Measurements from ENCODE around the gene ARHGEF37.

The ARHGEF37 gene

DNA sequence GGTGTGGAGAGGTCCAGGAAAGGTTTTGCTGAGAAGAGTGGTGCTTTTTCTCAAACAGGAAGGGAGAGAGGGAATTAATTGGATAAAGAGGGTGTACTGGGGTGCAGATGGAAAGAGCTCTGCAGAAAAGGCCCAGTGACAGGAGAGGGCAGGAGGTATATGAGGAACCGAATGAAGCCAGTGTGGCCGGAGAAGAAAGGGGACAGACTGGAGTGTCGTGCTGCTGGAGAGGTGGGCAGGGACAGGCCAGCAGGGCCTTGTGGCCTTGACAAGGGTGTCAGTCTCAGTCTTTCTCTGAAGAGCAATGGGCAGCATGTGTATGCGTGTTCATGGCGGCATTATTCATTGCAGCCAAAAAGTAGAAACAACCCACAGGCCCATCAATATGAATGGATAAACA, 48.1 kb downstream of the ARHGEF37 start:
- no peak for DNase-seq (ENCODE audit: low read depth)

DNA sequence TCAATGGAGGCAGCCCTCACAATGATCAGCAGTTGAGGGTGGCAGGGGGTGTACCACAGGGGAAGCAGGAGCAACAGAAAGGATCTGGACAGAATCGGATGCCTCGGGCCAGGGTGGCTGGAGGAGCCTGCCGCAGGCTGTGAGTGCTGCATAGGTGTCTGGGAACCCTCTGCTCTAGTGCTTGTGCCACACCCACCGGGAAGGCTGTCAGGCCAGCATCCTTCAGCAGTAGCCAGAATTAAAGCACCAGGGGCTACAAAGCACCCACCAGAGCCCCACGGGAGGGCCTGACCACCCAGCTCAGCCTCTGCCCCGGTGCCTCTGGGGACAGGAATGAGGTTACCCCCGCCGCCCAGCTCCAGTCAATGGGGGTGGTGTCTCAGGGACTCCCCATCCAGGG, 49.0 kb downstream of the ARHGEF37 start:
- DNase-seq (ENCODE audit: low read depth) = no peak

DNA sequence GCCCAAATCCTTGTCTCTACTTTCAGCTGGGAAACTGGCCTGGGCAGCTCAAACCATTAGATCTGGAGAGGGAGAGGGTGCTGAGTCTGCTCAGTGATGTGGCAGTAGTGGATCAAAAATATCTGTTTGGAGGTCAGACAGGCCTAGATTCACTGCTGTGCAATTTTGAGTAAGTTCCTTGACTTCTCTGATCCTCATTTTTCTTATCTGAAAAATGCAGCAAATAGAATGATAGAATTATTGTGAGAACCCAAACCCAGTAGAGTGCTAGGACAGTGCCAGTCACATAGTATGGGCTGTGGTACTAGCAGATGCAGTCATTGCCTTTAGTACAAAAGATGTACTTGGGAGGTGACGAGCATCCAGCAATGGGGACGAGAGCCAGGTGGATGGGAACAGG, 50.2 kb downstream of the ARHGEF37 start:
- DNase-seq (ENCODE audit: low read depth) = no peak

DNA sequence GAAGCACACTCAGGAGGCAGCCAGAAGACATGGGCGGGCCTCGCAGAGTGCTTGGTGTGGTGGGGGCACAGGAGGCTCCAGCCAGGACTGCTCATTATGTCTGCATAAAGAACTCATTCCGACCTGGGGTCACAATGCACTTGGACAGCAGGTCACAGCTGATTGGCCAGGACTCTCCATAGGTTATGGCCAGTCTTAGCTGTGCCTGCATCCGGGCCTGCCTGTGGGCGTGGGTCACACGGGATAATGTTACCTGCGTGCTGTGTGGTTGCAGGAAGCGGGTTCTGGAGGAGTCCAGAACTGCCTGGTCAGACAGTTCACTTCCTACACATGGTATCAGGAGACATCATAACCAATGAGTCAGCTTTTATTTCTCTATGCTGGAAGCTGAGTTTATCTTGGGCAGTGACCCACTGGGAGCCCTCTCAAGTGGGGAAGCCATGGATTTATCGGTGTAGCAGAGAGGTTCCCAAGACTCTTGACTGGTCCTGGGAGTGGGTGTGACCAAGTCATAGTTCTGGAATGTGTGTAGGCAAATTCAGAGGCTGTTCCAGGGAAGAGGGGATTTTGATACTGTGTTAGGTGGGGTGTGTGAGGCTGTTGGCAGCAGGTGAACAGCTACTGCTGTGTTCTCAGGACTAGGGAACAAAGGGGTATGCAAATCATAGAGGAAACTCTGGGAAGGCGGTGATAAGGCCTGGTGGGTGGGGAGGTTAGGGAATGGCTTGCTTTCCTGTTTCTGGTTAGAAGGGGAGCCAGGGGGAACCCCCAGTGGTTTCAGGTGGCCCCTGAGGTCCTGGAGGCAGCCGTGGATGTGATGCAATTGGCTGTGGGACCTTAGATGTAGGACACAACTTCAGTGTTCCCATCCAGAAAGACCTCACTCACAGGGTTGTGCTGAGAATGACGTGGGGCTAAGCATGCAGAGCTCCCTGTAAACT, 51.3 kb downstream of the ARHGEF37 start:
- no peak for DNase-seq (ENCODE audit: low read depth)

DNA sequence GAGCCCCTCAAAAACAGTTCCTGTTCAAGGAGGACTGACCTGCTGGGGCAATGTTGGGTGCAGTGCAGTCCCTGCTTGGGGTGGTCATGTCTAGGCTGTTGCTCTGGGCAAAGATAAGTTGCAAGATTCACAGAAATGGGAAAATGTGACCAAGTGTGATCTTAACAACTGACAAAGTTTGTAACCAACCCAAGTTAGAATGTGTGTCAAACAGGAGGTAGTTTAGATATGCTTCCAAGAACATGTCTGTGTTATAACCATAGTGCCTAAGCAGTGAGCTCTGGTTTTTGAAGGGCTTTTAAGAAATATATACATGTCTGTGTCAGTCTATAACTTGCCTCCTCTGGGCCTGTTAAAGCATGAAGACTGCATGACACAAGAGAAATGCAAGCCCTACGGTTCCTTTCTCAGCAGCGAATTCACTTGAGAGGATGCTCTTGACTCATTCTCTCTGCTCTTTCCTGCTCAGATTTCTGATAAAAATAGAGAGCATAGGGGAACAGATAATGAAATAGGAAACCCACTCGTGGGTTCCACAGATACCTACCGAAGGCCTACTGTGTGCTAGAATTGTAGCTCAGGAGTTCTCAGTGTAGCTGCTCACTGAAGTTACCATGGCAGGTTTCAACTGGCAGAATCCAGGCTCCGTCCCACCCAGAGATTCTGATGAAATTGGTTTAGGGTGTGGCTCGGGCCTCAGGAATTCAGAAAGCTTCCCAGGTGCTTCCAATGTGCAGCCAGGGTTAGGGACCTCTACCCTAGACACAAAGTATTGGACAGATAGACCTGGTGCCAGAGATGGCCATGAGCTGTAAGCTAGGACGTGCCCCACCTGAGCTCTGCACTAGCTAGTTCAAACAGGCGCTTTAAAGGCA, 52.4 kb downstream of the ARHGEF37 start:
- DNase-seq (ENCODE audit: low read depth) = no peak

DNA sequence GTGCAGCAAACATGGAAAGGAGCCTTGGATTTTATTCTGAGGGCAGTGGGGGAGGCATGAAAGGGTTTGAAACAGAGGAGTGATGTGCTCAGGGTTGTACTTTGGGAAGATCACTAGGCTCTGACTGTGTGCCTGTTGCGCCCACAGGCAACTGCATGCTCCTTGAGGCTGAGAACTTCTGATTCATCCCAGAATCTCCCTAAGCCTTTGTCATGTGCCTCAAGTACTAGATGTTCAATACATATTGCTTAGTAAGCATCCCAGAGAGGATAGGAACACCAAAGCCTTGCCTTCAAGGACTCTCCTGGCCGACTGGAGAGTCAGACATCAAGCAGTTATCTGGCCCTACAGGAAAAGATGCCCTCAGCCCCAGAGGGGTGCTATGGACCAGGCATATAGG, 54.1 kb downstream of the ARHGEF37 start:
- no peak for DNase-seq (ENCODE audit: low read depth)

DNA sequence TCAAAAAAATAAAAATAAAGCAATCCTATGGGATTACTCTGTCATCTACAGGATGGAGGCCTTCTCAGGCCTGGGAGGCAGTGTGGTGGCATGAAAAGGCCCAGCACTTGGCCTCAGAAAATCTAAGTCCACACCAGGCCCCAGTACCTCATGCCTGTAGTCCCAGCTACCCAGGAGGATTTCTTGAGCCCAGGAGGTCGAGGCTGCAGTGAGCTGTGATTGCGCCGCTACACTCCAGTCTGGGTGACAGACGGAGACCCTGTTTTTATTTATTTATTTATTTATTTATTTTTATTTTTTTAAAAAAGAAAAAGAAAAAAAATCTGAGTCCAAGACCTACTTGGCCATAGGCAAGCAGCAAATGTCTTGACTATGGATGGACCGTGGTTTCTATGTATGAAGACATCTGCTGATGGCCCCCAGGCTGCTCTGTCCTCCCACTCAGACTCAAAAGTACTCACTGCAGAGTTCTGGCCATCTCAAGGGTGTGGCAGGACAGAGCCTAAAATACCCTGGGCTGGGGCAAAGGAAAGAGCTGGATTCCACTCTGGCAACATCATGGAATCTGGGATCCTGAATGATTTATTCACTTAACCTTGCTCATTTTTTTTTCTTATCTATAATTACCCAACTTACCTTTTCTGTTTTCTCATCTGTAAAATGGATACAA, 55.0 kb downstream of the ARHGEF37 start:
- DNase-seq (ENCODE audit: low read depth) = no peak

DNA sequence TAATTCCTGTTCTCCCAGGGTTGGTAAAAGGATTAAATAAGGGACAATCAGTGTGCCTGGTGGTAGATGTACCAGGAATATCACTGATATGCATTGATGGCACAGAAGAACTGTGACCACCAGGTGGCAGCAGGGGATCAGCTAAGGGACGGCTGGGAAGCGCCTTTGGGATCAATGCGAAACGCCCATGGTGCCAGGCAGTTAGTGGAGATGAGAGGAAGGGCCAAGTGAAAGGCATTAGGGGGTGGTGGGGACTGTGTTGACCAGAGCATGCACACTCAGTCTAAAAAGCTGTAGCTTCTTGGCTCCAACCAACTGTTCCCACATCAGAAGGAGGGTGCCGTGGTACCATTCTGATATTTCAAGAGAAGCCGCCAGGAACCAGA, 55.6 kb downstream of the ARHGEF37 start:
- peak; percentile 48 for DNase-seq (ENCODE audit: low read depth)

DNA sequence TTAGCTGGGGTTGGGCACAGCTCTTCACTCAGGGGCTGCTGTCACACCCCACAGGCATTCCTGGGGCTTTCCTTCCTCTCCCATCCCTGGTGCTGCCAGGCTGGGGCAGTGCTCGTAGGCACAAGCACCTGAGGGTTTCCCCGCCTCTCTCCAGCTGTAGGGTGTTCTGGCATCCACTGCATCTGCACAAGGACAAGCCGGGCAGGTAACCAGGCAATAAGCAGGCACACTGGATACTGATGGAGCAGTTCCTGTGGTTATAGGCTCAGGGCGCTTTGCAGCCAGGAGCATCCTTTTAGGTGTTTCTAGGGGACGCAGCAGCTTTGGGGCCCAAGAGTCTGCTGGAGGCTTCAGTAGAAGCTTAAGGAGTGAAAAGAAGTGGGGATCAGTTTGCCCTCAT, 56.8 kb downstream of the ARHGEF37 start:
- DNase-seq (ENCODE audit: low read depth) = no peak

DNA sequence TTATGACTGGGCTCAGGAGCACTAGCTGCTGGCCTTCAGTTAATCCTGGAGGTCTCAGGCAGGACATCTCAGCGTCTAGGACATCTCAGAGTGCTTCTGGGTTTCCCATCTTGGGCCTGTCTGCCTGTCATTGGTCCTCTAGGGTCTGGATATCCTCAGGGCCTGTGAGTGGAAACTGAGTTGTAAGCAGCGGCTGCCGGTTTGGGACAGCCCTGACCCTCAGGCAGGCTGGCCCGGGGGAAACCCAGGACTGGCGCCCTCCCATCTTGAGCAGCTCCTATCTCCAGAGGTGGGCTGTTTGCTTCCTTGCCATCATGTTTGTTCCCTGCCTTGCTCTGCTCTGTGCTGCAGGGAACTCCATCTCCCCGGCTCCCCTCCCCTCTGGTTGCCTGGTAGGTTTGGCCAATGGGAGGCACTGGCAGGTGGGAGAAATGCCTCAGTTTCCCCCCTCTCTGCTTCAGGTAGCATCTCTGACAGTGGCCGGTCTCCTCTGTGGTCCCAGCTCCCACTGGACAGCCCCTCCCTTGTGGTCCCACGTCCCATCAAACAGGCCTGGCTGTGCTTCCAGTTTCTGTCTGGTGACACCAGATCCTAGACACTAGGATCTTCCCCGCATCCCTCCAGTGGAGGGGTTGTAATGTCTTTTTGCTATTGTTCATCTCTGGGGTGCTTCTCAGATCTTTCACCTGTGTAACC, 57.4 kb downstream of the ARHGEF37 start:
- DNase-seq (ENCODE audit: low read depth) = no peak

DNA sequence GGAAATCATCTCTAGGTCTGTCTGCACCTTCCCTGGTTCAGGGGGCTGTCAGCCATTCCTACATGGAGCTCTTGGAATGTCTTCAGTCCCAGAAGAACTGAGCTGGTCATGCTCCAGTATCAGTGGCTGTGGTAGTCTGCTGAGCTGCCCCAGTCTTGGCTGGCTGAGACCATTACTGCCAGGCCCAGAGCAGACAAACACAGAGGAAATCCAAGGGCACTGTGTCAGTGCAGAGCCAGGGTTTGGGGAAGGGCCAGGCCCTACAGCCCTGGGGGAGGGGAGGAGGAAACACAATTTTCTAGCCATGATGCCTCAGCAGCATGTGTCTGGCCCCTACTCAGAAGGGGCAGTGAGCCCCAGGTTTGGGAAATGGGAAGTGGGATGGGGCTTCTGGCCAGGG, 58.4 kb downstream of the ARHGEF37 start:
- no peak for DNase-seq (ENCODE audit: low read depth)

DNA sequence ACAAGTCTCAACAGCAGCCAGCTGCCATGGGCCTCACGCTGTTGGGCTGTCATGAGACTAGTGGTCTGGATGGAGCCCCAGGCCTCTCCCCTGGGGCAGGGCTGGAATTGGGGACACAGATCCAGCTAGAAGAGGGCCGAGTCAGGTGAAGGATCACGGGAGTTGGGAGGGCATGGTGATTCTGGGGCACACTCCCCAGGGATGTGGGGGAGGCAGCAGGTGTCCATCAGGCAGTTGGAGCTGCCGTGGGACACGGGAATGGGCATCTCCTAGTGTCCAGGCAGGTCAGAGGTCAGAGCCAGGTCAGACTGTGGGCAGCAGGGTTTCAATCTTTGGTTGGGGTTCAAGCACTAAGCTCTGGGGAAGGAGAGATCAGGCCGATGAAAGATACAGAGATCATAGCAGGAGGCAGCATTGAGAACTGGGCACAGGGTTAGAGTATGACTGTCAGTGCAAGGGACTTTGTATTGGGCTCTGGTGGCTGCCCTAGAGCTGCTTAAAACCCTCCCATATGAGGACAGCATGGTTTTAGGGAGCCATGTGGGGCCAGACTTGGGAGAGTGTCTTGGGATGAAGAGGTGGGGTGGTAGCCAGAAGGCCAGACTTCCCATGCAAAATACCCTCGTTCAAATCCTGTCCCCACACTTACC, 59.2 kb downstream of the ARHGEF37 start:
- no peak for DNase-seq (ENCODE audit: low read depth)

DNA sequence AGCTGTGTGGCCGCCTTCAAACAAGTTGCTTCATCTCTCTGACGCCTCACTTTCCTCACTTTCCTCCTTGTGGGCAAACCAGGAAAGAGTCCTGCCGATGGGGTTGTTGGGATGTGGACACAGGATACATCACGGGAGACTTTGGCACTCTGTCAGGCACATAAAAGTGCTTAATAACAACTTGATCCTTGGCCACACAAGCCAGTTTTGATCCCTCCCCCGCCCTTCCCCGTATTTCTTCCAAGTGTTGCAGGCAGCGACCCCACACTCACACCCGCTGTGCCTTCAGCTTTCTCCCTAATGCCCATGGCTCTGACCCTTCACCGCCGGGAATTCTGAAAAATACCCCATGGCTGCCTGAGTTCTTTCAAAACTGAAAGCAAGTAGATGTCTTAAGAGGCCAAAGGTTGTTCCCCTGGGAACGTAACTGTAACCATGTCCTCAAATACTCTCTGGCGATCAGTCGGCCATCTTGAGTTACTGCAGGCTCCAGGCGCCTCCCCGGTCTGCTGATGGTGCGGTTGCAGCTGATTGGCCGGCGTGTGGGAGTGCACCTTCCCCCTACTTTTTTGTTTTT, 59.8 kb downstream of the ARHGEF37 start:
- DNase-seq (ENCODE audit: low read depth) = no peak

DNA sequence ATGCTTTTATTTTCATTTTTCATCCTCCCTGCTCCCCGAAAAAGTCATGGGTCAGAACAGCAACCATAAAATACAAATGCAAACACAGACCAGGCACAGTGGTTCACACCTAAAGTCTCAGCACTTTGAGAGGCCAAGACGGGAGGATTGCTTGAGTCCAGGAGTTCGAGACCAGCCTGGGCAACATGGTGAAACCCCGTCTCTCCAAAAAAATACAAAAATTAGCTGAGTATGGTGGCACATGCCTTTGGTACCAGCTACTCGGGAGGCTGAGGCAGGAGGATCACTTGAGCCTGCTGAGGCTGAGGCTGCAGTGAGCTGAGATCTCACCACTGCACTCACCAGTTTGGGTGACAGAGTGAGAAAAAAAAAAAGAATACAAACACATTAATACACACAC, 60.3 kb downstream of the ARHGEF37 start:
- no peak for DNase-seq (ENCODE audit: low read depth)

DNA sequence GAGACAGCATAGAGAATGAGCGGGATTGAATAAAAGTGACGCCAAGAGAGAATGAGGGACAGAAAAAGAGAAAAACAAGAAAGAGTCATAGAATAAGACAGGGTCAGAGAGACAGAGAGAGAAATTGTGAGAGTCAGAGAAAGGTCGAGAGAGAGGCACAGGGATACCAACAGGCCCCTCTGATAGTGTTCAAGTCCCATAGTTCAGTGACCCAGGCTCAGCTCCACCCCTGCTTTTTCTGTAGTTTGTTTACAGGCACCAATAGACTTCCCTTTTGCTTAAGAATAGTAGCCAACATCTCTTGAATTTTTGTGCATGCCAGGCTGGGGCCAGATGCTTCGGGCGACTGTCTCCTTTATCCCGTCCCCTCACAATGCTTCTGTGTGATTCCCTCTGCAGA, 62.5 kb downstream of the ARHGEF37 start:
- no peak for DNase-seq (ENCODE audit: low read depth)

DNA sequence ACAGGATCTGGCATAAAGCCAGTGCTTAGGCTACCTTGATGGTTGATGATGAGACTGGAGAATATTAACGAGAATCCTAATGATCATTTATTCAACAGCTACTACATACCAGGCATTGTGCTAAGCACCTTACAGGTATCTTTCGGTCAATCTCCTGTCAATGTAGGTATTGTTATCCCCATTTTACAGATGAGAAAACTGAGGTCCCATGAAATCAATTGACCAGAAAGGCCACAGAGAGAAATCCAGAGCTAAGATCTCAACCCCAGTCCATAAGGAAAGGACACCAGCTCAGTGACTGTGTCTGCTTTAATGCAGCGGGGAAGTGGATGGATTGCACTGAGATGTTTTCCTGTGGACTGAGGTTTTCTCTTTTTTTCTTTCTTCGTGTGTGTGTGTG, 63.3 kb downstream of the ARHGEF37 start:
- DNase-seq (ENCODE audit: low read depth) = no peak

DNA sequence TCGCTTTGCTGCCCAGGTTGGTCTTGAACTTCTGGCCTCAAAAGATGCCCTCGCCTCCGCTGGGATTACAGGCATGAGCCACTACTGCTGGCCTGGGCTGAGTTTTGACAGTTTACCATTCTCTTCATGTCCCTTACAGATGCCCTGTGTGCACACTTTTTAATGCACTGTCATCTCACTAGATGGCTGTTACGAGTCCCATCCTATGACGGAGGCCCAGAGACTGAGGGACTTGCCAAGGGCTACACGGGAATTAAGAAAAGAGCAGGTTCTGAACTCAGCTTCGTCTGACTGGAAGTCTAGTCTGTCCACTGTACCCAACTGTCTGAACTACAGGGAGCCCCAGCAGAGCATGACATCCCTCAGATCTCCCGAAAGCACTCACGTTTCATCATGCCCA, 63.9 kb downstream of the ARHGEF37 start:
- DNase-seq (ENCODE audit: low read depth) = no peak

DNA sequence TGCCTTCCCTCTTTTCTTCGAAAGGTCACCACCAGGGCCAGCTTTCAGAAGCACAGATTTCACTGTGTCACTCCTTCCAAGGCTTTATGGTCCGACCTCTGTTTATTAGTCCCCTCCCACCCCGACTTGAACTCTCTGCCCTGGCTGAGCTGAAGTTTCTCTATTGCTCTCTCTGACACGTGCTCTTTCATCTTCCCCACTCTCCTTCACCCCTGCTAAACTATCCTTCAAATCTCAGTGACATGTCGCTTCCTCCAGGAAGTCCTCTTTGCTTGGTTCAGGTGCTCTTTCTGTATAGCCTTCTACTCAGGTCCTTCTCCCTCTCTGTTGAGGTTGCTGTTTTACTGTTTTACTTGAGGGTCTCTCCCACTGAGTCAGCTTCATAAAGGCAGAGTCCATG, 64.4 kb downstream of the ARHGEF37 start:
- DNase-seq (ENCODE audit: low read depth) = no peak

DNA sequence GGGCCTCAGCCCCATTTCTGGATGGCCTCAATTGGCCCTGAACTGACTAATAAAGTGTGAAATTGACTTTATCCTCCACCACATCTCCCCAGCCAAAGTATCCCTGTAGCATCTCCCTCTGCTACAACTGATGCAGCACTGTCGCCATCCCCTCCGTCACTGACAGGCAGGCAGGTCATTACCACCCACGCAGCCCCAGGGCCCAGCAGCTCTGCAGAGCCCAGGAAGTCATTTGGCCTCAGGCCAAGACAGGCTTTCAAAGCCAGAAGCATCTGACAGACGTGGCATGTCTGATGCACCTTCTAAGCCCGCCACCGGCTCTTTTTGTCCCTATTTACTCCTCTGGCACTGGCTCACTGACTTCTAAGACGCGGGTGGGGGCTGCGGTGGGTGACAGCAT, 65.3 kb downstream of the ARHGEF37 start:
- DNase-seq (ENCODE audit: low read depth) = peak; percentile 29

DNA sequence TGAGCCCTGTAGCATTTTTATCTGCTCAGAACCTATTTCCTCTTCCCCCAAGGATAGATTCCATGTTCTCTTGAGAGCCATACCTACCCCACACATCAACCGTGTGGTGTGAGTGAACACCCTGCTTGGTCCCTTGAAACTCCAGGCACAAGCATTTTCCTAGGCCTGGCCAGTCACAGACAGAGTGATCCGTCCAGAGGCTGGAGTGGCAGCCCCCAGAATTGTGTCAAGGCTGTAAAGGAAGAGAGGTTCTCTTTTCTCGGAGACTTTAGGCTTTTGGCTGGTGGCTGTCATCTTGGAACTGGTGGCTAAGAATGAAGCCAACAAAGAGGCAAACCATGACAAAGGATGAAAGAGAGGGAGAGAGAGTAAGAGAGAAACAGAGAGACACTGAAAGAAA, 66.0 kb downstream of the ARHGEF37 start:
- no peak for DNase-seq (ENCODE audit: low read depth)
